Airway epithelial cell (primary cell): ENCODE data around the gene SPSB2. TPM values are rescaled to one million over a fixed set of nuclear protein-coding genes. Genes with fewer than 3 reads are reported as not detected.

Source experiments
- total RNA-seq: library from RNA; depleted of rRNA; stranded (reverse); fragments of >200 nt; gene quantifications from 2 replicates; pipeline ENCODE4 v1.2.3, GENCODE V29; 2015

The SPSB2 gene
- 8.6 and 11.8 TPM in 2 replicates for total RNA-seq

GRCh38 chr12:6873094-6874014, at the start of gene SPSB2:
TSS of gene SPSB2 (minus strand) at chr12:6873303. CDS start at chr12:6872901, 402 bp downstream.

GRCh38 chr12:6914246-6914946, 41.3 kb upstream of the SPSB2 start, which contains the start of gene ENO2:
TSS of gene ENO2 (plus strand) at chr12:6914580. CDS start at chr12:6915833, 1,253 bp downstream.

GRCh38 chr12:6904280-6905276, 31.5 kb upstream of the SPSB2 start, which contains the start of gene LRRC23:
TSS of gene LRRC23 (plus strand) at chr12:6904822. CDS start at chr12:6905634, 812 bp downstream.

GRCh38 chr12:6867413-6868210, 5.5 kb downstream of the SPSB2 start, which contains the start of gene TPI1:
TSS of gene TPI1 (plus strand) at chr12:6867531. CDS start at chr12:6867567, 36 bp downstream.

DNA sequence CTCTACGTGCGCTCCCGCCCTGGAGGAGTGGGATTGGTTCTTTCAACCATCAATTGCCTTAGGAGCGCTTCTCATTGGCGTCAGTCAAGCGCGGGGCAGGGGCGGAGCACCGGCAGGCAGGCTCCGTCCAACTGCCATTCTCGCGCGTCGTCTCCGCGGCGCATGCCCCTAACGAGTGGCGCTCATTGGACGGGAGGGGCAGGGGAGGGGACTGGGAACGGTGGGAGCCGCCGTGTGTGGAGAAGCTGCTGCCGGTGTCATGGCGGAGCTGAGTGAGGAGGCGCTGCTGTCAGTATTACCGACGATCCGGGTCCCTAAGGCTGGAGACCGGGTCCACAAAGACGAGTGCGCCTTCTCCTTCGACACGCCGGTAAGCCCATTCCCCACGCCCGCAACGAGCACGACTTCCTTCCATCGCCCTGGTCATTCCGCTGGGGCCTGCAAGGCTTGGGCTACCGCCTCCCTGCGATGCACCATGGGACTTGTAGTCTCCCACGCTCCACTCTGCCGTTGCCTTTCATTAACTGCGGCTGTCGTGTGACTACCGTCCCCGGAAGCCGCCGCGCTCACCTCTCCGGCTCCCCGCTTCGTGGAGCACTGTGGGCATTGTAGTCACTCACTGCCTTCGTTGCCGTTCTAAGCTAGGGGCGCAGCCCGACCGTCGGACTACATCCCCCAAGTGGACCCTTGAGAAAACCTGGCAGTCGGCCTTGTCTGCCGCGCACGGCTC, 21.0 kb downstream of the SPSB2 start, which contains the start of gene USP5:
TSS of gene USP5 (plus strand) at position 230 of the 730 bp plus-strand sequence. CDS start at position 260, 30 bp downstream.

DNA sequence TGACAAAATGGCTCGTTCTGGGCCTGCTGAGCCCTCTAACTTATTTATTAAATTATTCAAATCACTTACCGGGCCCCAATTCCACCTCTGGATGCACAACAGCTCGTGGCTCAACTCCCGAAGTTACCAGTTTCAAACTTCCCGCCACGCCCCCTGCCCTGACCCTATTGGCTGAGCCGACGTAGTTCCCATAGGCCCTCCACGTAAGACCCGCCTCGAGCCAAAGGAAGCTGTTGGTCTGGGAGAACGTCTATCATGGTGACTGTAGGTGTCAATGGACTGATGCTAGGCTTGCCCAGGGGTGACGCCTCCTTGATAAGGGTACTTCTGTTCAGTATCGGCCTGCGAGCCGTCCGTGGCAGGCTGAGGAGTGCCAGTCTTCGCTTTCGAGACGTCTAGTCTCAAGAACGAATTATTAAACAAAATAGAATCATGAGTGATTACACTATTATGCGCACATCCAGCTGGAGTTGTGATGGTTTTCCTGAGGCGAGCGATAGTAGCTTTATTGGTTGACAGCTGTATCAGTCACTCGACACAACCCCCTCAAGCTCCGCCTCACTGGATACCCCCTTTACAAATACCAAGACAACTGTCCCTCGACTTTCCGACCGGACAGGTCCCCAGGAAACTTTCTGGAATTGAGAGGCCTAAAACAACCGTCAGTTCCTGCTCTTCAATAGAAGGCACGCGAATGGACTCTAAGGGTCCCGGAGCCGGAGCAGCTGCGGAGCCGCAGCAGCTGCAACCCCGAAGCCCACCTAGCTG, 21.8 kb downstream of the SPSB2 start, which contains the start of gene CDCA3:
TSS of gene CDCA3 (minus strand) at position 134 of the 768 bp plus-strand sequence. CDS start 334 bp downstream, outside the sequence.

DNA sequence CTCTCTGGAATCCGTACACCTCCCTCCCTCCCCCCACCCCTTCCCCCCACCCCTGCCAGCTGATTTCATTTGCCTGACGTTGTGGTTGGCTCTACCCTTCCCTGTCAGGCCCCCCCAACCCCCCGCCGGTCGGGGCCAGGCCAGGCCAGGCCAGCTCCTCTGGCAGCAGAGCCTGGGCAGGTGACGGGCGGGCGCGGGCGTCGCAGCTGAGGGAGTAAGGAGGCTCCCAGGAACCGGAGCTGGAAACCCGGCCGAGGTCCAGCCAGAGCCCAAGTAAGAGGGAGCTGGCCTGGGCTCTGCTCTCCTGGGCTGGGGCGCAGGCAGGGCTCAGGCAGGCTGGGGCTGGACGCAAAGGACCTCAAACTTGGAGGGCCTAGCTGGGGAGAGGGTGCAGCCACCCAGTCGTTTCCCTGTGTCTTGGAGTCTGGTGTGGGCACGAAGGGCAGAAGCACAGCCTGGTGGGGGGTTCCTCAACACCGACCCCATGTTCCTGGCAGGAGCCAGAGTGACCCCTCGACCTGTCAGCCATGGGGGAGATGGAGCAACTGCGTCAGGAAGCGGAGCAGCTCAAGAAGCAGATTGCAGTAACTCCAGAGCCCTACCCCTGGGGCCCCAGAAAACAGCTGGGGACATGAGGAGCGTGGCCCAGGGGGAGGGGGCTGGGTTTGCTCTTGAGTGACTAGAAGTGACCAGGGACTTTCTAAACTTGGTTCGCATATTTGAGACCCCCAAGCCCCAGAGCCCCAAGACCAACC, 32.2 kb downstream of the SPSB2 start, which contains the start of gene GNB3:
TSS of gene GNB3 (plus strand) at position 165 of the 755 bp plus-strand sequence. CDS start at position 528, 363 bp downstream.

GRCh38 chr12:6827982-6828780, 44.9 kb downstream of the SPSB2 start, which contains the start of gene P3H3:
TSS of gene P3H3 (plus strand) at chr12:6828407. CDS start at chr12:6828441, 34 bp downstream.

GRCh38 chr12:6821591-6822425, 51.3 kb downstream of the SPSB2 start, which contains the start of gene GPR162:
TSS of gene GPR162 (plus strand) at chr12:6821821. CDS start at chr12:6823899, 2,078 bp downstream.

Other genes with a start within 250 kb of the SPSB2 start
- gene LPAR5, start 237.3 kb downstream of the SPSB2 start, total RNA-seq: 16.6 TPM in 2 replicates
- gene ACRBP, start 225.9 kb downstream of the SPSB2 start, total RNA-seq: 0.28 TPM in 1 of 2 replicates, not detected in the other
- gene ING4, start 210.2 kb downstream of the SPSB2 start, total RNA-seq: 19.8 and 24.4 TPM in 2 replicates
- gene ZNF384, start 183.9 kb downstream of the SPSB2 start, total RNA-seq: 15.1 and 21.8 TPM in 2 replicates
- not detected in 2 replicates for gene PIANP, start 172.5 kb downstream of the SPSB2 start, total RNA-seq
- 56.4 and 63.6 TPM in 2 replicates for gene COPS7A, start 149.3 kb downstream of the SPSB2 start, total RNA-seq
- 329 and 348 TPM in 2 replicates for gene MLF2, start 120.2 kb downstream of the SPSB2 start, total RNA-seq
- 166 and 192 TPM in 2 replicates for gene PTMS, start 106.9 kb downstream of the SPSB2 start, total RNA-seq
- 0.14 TPM in 1 of 2 replicates, not detected in the other for gene LAG3, start 100.8 kb downstream of the SPSB2 start, total RNA-seq
- 0.21 and 0.23 TPM in 2 replicates for gene CD4, start 83.8 kb downstream of the SPSB2 start, total RNA-seq
- gene GPR162, start 51.5 kb downstream of the SPSB2 start, total RNA-seq: 0.09 and 0.21 TPM in 2 replicates
- 19.7 and 23.4 TPM in 2 replicates for gene P3H3, start 44.9 kb downstream of the SPSB2 start, total RNA-seq
- gene GNB3, start 32.4 kb downstream of the SPSB2 start, total RNA-seq: 0.28 and 0.92 TPM in 2 replicates
- 23.6 and 41.0 TPM in 2 replicates for gene CDCA3, start 22.0 kb downstream of the SPSB2 start, total RNA-seq
- 72.2 and 82.5 TPM in 2 replicates for gene USP5, start 21.2 kb downstream of the SPSB2 start, total RNA-seq
- gene TPI1, start 5.8 kb downstream of the SPSB2 start, total RNA-seq: 1,425 and 1,466 TPM in 2 replicates
- gene LRRC23, start 31.5 kb upstream of the SPSB2 start, total RNA-seq: 5.9 and 8.9 TPM in 2 replicates
- gene ENO2, start 41.3 kb upstream of the SPSB2 start, total RNA-seq: 8.0 and 11.1 TPM in 2 replicates
- 13.0 and 21.7 TPM in 2 replicates for gene ATN1, start 54.7 kb upstream of the SPSB2 start, total RNA-seq
- not detected in 2 replicates for gene RNU7-1, start 70.5 kb upstream of the SPSB2 start, total RNA-seq
- gene C12orf57, start 70.7 kb upstream of the SPSB2 start, total RNA-seq: 103 and 166 TPM in 2 replicates
- 17.7 and 21.0 TPM in 2 replicates for gene PTPN6, start 78.1 kb upstream of the SPSB2 start, total RNA-seq
- 217 and 322 TPM in 2 replicates for gene PHB2, start 97.4 kb upstream of the SPSB2 start, total RNA-seq
- gene EMG1, start 97.6 kb upstream of the SPSB2 start, total RNA-seq: 95.7 and 103 TPM in 2 replicates
- 25.0 and 39.4 TPM in 2 replicates for gene LPCAT3, start 145.2 kb upstream of the SPSB2 start, total RNA-seq
- gene C1S, start 187.4 kb upstream of the SPSB2 start, total RNA-seq: 1.6 and 2.1 TPM in 2 replicates
- gene C1R, start 219.1 kb upstream of the SPSB2 start, total RNA-seq: 8.7 and 8.8 TPM in 2 replicates
- 16.6 and 25.3 TPM in 2 replicates for gene C1RL, start 235.9 kb upstream of the SPSB2 start, total RNA-seq